Loucy (cell line): ENCODE results near the gene ZNF814.
"Not testable (repeated sequence)": the region's sequence is repeated elsewhere in the genome, so short reads cannot be mapped to it uniquely, and the experiment has no call there.

Experiments used
- H2AFZ ChIP-seq: fragments of 200-600 bp; sonication (generic); 2 replicates; pipeline ENCODE4 v1.6.0; 2016; ENCODE audit warnings: antibody characterized with exemption, mild to moderate bottlenecking, low read length, moderate library complexity
- H3F3A ChIP-seq: fragments of 200-600 bp; 2 replicates; pipeline ENCODE4 v1.6.0; 2016; ENCODE audit warnings: antibody characterized with exemption, low read depth, mild to moderate bottlenecking
- H3K27me3 ChIP-seq: fragments of 200-600 bp; sonication (generic); 2 replicates; pipeline ENCODE4 v1.6.1; 2014; ENCODE audit warnings: low read length, mild to moderate bottlenecking; ENCODE audit not compliant: insufficient read depth, poor library complexity, severe bottlenecking
- H3K36me3 ChIP-seq: fragments of 200-600 bp; sonication (generic); 2 replicates; pipeline ENCODE4 v1.6.1; 2016; ENCODE audit warnings: low read length; ENCODE audit not compliant: insufficient read depth
- H3K4me1 ChIP-seq: fragments of 200-600 bp; sonication (generic); 2 replicates; pipeline ENCODE4 v1.5.1; 2014; ENCODE audit warnings: low read length, mild to moderate bottlenecking; ENCODE audit not compliant: insufficient read depth, poor library complexity, severe bottlenecking
- H3K4me2 ChIP-seq: fragments of 200-600 bp; sonication (generic); 2 replicates; pipeline ENCODE4 v1.6.0; 2014; ENCODE audit warnings: antibody characterized with exemption, low read length, low read depth, mild to moderate bottlenecking; ENCODE audit not compliant: poor library complexity, severe bottlenecking
- H3K4me3 ChIP-seq: fragments of 200-600 bp; sonication (generic); 2 replicates; pipeline ENCODE4 v1.5.1; 2014; ENCODE audit warnings: low read length, mild to moderate bottlenecking, mixed read lengths; ENCODE audit not compliant: poor library complexity, severe bottlenecking
- H3K79me2 ChIP-seq: fragments of 200-600 bp; sonication (generic); 2 replicates; pipeline ENCODE4 v1.6.1; 2014; ENCODE audit warnings: low read length; ENCODE audit not compliant: insufficient read depth
- H3K9ac ChIP-seq: fragments of 200-600 bp; sonication (generic); 2 replicates; pipeline ENCODE4 v1.6.0; 2014; ENCODE audit warnings: mild to moderate bottlenecking, low read depth, low read length, moderate library complexity; ENCODE audit not compliant: poor library complexity, severe bottlenecking
- H3K9me2 ChIP-seq: fragments of 200-600 bp; sonication (generic); replicated peaks from 2 replicates; pipeline ENCODE4 v1.6.1; 2016; ENCODE audit warnings: low read depth, low read length, mixed read lengths
- H3K9me3 ChIP-seq: fragments of 200-600 bp; sonication (generic); 2 replicates; pipeline ENCODE4 v1.6.1; 2014; ENCODE audit warnings: mild to moderate bottlenecking, antibody characterized with exemption, low read length, low read depth; ENCODE audit not compliant: insufficient read depth
- H4K20me1 ChIP-seq: fragments of 200-600 bp; sonication (generic); 2 replicates; pipeline ENCODE4 v1.6.0; 2014; ENCODE audit warnings: antibody characterized with exemption, low read length, mild to moderate bottlenecking; ENCODE audit not compliant: insufficient read depth, poor library complexity, severe bottlenecking
- EZH2phosphoT487 ChIP-seq: fragments of 200-600 bp; IDR thresholded peaks from 2 replicates; pipeline ENCODE4 v1.6.1; 2018; ENCODE audit warnings: antibody characterized with exemption, mild to moderate bottlenecking, moderate library complexity, borderline replicate concordance
- TF ChIP-seq, protein P1 (sequence below): fragments of 200-600 bp; sonication (generic); conservative IDR thresholded peaks from 2 replicates; pipeline ENCODE4 v1.5.1; 2014; ENCODE audit warnings: mild to moderate bottlenecking, antibody characterized with exemption, low read length

ZNF814 gene

DNA sequence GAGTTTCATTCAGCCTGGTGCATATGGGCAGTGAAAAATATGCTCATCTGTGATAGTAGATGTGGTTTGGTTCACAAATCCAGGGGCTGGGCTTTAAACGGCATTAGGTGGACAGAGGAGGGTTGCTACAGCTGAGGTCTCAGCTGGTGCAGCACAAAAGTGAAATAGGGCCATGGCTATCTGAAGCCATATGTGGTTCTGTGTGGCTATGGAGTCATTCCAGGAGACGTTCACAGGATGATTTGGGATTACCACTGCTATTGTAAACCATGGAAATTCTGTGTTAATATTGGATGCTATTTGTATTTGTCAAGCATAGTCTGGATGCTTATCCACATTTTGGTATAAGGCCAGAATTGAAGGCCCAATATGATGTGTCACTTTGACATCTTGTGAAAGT, 34.7 kb downstream of the ZNF814 start:
- H3K79me2 ChIP-seq, result peaks cover 35% of the 10 kb centered on the region
- H2AFZ ChIP-seq, H3F3A ChIP-seq, H3K4me3 ChIP-seq, H3K9me2 ChIP-seq, H3K4me1 ChIP-seq, H3K9ac ChIP-seq, H3K9me3 ChIP-seq, H3K27me3 ChIP-seq, H3K4me2 ChIP-seq: not testable (repeated sequence)
- H3K36me3 ChIP-seq, result peaks cover 10% of the 10 kb centered on the region; the same call in 1 of the 2 replicates
- peaks cover 14% of the 10 kb centered on the region for H4K20me1 ChIP-seq

DNA sequence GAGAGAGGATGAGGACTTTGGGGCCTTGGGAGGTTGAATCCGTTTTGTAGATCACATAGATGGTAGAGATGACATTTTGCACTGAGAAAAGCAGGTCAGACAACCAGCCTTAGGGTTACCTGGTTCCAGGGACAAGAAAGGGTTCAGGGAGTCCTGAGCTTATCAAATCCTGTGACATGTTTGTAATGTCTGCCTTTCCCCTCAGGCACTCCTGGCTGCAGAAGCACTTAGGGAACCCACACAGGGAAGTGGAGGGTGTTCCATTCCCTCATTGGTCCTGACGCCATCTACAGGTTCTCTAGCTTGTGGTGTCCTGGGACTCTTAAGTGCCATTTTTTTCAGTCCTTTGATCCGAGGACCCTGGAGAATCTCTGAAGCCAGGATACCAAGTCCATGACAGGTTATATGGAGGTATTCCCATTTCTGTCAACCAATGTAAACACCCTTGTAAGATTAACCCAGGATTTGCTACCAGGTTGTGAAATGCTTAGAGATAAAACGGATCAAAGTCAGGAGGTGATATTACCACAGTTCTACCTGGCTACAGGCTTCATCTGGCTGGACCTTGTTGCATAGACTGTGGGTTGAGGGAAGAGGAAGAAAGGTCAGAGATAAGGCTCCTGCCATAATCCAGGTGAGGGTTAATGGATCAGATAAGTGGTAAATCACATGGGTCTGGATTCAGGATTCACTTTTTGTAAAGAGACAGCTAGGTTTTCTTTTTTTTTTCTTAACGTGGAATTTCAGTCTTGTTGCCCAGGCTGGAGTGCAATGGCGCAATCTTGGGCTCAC, 36.8 kb downstream of the ZNF814 start:
- not testable (repeated sequence) for H3F3A ChIP-seq, H3K27me3 ChIP-seq, H3K9me2 ChIP-seq, H2AFZ ChIP-seq, H3K36me3 ChIP-seq, H3K9me3 ChIP-seq, H3K4me1 ChIP-seq
- peak overlapping the region; percentile 87 for H3K4me2 ChIP-seq
- peaks cover 35% of the 10 kb centered on the region for H3K79me2 ChIP-seq
- H3K4me3 ChIP-seq, result peak overlapping the region; percentile 97
- H4K20me1 ChIP-seq, result peaks cover 14% of the 10 kb centered on the region
- peak overlapping the region; percentile 83 for H3K9ac ChIP-seq

DNA sequence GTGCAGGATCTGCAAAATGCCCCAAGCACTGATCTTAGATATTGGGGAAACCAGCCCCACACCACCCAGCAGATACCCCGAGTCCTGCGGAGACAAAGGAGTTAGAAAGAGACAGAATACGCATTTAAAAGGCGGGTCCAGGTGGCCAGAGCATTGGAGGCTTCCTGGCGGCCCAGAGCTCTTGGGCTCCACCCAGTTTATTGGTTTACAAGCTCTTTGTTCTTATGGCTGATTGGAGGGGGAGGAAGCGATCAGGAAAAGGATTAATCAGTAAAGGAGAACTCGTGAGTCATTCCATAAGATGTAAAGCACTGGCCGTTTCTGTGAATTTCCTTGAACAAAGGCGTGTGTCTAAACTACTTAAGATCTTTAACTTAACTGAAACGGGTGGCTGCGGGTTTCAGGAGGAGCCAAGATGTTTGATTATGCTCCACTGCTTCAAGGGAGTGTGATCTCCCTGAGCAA, 38.3 kb downstream of the ZNF814 start:
- Histone ChIP-seq H3K9me3 (no peaks in the 10 kb centered on the region), H3K27me3 (no peaks in the 10 kb centered on the region), H3K9me2 (no peaks in the 10 kb centered on the region), H3K4me1 (peaks cover 9% of the 10 kb centered on the region), H3K9ac (peak overlapping the region; percentile 83), H3K4me3 (peak overlapping the region; percentile 97), H3F3A (no peaks in the 10 kb centered on the region), H2AFZ (no peak overlapping the region), H3K4me2 (peak overlapping the region; percentile 87), H3K79me2 (peaks cover 35% of the 10 kb centered on the region), H4K20me1 (peaks cover 14% of the 10 kb centered on the region), H3K36me3 (no peaks in the 10 kb centered on the region)
- TF ChIP-seq, protein P1, sequence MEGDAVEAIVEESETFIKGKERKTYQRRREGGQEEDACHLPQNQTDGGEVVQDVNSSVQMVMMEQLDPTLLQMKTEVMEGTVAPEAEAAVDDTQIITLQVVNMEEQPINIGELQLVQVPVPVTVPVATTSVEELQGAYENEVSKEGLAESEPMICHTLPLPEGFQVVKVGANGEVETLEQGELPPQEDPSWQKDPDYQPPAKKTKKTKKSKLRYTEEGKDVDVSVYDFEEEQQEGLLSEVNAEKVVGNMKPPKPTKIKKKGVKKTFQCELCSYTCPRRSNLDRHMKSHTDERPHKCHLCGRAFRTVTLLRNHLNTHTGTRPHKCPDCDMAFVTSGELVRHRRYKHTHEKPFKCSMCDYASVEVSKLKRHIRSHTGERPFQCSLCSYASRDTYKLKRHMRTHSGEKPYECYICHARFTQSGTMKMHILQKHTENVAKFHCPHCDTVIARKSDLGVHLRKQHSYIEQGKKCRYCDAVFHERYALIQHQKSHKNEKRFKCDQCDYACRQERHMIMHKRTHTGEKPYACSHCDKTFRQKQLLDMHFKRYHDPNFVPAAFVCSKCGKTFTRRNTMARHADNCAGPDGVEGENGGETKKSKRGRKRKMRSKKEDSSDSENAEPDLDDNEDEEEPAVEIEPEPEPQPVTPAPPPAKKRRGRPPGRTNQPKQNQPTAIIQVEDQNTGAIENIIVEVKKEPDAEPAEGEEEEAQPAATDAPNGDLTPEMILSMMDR, result no peak
- no peak for TF ChIP-seq EZH2phosphoT487

DNA sequence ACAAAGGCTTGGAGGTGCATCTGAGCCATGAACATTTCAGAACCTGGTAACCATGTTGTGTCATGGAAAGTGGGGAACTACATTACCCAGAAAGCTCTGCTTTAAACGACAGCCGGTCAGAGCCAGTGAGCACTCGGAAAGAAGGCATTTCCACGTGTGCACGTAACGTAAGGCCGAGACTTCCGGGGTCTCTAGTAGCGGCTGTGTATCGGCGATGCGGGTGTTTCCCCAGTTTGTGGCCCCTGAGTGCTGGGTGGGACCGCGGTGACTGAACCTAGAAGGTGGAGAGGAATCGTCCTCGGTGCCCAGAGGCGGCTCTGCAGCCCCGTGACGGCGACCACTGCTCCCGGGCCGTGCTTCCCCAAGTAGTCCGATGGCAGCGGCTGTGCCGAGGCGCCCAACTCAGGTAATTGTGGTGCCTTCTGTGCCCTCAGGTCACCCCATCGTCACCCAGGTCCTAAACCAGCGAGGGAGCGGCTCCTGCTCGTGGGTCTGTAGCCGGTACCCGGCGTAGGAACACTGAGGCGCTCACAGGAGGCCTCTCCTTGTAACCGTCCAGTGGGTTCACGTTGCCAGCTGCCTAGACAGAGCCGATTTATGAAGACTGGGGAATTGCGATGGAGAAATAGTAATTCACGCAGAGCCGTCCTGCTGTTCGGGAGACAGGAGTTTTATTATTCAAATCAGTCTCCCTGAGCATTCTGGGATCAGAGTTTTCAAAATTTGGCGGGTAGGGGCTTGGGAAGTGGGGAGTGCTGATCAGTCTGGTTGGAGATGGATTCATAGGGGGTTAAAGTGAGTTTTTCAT, 39.0 kb downstream of the ZNF814 start, which contains the start of gene ZNF587:
Gene ZNF587, plus strand, starts transcription at position 194 of the 808 bp plus-strand sequence. Its CDS starts 180 bp downstream, at position 374.
- Histone ChIP-seq H3K4me3 (peak within 1 kb of the TSS; percentile 97), H3K79me2 (peaks cover 32% of the 10 kb centered on the region), H3K4me2 (peak within 1 kb of the TSS; percentile 87), H4K20me1 (peaks cover 14% of the 10 kb centered on the region), H3K9ac (peak within 1 kb of the TSS; percentile 83), H2AFZ (peak within 1 kb of the TSS; percentile 84)
- H3K27me3 ChIP-seq, H3K4me1 ChIP-seq, H3F3A ChIP-seq, H3K9me2 ChIP-seq, H3K9me3 ChIP-seq, H3K36me3 ChIP-seq: not testable (repeated sequence)

DNA sequence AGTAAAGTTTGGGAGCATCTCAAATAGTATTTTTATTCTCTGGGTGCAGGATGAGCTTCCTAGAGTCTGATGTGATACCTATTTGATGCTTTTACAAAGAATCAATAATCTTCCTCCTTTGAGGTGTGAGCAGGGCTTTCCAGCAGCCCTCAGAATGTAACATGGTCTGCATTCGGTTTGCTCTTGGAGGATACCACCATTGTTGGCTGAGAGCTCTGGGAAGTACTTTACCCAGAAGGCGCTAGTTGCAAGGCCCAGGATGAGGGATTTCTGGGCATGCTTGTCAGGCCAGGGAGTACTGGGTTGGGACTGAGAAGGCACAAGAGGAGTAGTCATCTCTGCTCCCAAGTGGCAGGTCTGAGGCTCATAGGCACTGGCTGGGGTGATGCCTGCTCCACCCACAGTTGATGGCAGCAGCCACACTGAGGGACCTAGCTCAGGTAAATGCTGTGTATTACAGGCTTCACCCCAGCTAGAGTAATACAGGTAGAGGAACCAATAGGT, 39.6 kb downstream of the ZNF814 start:
- H3K4me1 ChIP-seq, H3K36me3 ChIP-seq, H3K9ac ChIP-seq, H3K9me3 ChIP-seq, H3K9me2 ChIP-seq, H2AFZ ChIP-seq, H3K27me3 ChIP-seq, H3F3A ChIP-seq: not testable (repeated sequence)
- peak overlapping the region; percentile 97 for H3K4me3 ChIP-seq
- peak overlapping the region; percentile 37 for H3K4me2 ChIP-seq
- H4K20me1 ChIP-seq, result peaks cover 14% of the 10 kb centered on the region
- peaks cover 32% of the 10 kb centered on the region for H3K79me2 ChIP-seq

DNA sequence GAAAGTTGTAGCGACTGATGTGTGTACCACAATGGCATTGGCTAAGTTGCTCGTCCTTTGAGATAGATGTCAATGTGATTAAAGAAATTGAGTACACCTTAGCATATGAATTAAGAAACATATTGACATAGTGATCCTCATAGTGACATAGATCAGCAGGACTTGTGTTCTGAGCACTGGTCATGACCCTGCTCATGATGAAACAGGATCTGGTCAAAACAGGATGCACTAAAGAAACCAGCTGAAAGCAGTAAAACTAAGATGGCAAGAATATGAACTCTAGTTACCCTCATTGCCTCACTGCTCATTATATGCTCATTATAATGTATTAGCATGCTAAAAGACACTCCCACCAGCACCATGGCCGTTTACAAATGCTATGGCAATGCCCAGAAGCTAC, 41.7 kb downstream of the ZNF814 start:
- peaks cover 23% of the 10 kb centered on the region for H3K79me2 ChIP-seq
- not testable (repeated sequence) for H3F3A ChIP-seq, H3K9me3 ChIP-seq, H3K27me3 ChIP-seq, H3K4me1 ChIP-seq, H2AFZ ChIP-seq, H3K4me3 ChIP-seq, H3K9me2 ChIP-seq, H3K4me2 ChIP-seq, H3K9ac ChIP-seq
- H4K20me1 ChIP-seq, result peaks cover 14% of the 10 kb centered on the region
- peaks cover 14% of the 10 kb centered on the region; the same call in 1 of the 2 replicates for H3K36me3 ChIP-seq
